HepG2 (cell line): ENCODE results near the gene ZNF804A.

Experiments used
- ARNT ChIP-seq: fragments of 450-650 bp; IDR thresholded peaks from 2 replicates; pipeline ENCODE4 v1.6.1; 2017
- ELF1 ChIP-seq: sonication (generic); formaldehyde crosslinking; IDR thresholded peaks from 2 replicates; pipeline ENCODE4 v1.4.0; 2020; ENCODE audit warnings: missing genetic modification reagents
- SUZ12 ChIP-seq: fragments of 150-350 bp; IDR thresholded peaks from 2 replicates; pipeline ENCODE4 v1.6.1; 2014; ENCODE audit warnings: low read depth, low read length
- TCF7L2 ChIP-seq: IDR thresholded peaks from 2 replicates; pipeline ENCODE4 v1.6.1; 2011; ENCODE audit warnings: mild to moderate bottlenecking, low read depth, low read length, moderate library complexity
- ZNF766 ChIP-seq: sonication (generic); formaldehyde crosslinking; IDR thresholded peaks from 2 replicates; pipeline ENCODE4 v1.5.0; 2020; ENCODE audit warnings: missing genetic modification reagents, borderline replicate concordance
- TF ChIP-seq, protein P1 (sequence below): sonication (generic); formaldehyde crosslinking; IDR thresholded peaks from 2 replicates; pipeline ENCODE4 v1.4.0; 2020; ENCODE audit warnings: missing genetic modification reagents, borderline replicate concordance
- TF ChIP-seq, protein P2 (sequence below): sonication (generic); formaldehyde crosslinking; IDR thresholded peaks from 2 replicates; pipeline ENCODE4 v1.5.0; 2020; ENCODE audit warnings: mild to moderate bottlenecking, missing genetic modification reagents, moderate library complexity

DNA sequence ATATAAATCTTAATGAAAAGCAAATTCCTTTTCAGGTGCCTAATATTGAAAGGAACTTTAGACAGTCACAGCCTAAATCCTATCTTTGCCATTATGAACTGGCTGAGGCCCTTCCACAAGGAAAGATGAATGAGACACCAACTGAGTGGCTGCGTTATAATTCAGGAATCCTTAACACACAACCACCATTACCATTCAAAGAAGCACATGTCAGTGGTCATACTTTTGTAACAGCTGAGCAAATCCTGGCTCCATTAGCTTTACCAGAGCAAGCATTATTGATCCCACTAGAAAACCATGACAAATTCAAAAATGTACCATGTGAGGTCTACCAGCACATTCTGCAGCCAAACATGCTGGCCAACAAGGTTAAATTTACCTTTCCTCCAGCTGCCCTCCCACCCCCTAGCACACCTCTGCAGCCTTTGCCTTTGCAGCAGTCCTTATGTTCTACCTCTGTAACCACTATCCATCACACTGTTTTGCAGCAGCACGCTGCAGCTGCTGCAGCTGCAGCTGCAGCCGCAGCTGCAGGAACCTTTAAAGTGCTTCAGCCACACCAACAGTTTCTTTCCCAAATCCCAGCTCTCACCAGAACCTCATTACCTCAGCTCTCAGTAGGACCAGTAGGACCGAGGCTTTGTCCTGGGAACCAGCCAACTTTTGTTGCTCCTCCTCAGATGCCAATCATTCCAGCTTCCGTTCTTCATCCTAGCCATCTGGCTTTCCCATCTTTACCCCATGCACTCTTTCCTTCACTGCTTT is 340.1 kb downstream of the ZNF804A start:
- TF ChIP-seq ELF1 (CRISPR knock-in tag) = no peak
- no peak for TF ChIP-seq ZNF766
- TF ChIP-seq, protein P1, sequence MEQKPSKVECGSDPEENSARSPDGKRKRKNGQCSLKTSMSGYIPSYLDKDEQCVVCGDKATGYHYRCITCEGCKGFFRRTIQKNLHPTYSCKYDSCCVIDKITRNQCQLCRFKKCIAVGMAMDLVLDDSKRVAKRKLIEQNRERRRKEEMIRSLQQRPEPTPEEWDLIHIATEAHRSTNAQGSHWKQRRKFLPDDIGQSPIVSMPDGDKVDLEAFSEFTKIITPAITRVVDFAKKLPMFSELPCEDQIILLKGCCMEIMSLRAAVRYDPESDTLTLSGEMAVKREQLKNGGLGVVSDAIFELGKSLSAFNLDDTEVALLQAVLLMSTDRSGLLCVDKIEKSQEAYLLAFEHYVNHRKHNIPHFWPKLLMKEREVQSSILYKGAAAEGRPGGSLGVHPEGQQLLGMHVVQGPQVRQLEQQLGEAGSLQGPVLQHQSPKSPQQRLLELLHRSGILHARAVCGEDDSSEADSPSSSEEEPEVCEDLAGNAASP (CRISPR knock-in tag) = no peak
- TF ChIP-seq TCF7L2 = no peak
- TF ChIP-seq, protein P2, sequence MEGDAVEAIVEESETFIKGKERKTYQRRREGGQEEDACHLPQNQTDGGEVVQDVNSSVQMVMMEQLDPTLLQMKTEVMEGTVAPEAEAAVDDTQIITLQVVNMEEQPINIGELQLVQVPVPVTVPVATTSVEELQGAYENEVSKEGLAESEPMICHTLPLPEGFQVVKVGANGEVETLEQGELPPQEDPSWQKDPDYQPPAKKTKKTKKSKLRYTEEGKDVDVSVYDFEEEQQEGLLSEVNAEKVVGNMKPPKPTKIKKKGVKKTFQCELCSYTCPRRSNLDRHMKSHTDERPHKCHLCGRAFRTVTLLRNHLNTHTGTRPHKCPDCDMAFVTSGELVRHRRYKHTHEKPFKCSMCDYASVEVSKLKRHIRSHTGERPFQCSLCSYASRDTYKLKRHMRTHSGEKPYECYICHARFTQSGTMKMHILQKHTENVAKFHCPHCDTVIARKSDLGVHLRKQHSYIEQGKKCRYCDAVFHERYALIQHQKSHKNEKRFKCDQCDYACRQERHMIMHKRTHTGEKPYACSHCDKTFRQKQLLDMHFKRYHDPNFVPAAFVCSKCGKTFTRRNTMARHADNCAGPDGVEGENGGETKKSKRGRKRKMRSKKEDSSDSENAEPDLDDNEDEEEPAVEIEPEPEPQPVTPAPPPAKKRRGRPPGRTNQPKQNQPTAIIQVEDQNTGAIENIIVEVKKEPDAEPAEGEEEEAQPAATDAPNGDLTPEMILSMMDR = no peak
- TF ChIP-seq ARNT = no peak
- TF ChIP-seq SUZ12 = no peak
